GM18907 (cell line): ENCODE data around the gene CLN5.
"Not testable (repeated sequence)": the region's sequence is repeated elsewhere in the genome, so short reads cannot be mapped to it uniquely, and the experiment has no call there.

Experiments
- ATAC-seq: cut with Tn5 transposase; IDR thresholded peaks from one replicate; pipeline ENCODE4 v1.9.1; 2021; ENCODE audit warnings: mild to moderate bottlenecking, moderate library complexity; ENCODE audit not compliant: unreplicated experiment

The CLN5 gene

GRCh38 chr13:76975863-76976262 is 16.0 kb upstream of the CLN5 start:
- ATAC-seq, result no peak

- ATAC-seq, result no peak
Observed at GRCh38 chr13:76976490-76976889, 15.4 kb upstream of the CLN5 start.

DNA sequence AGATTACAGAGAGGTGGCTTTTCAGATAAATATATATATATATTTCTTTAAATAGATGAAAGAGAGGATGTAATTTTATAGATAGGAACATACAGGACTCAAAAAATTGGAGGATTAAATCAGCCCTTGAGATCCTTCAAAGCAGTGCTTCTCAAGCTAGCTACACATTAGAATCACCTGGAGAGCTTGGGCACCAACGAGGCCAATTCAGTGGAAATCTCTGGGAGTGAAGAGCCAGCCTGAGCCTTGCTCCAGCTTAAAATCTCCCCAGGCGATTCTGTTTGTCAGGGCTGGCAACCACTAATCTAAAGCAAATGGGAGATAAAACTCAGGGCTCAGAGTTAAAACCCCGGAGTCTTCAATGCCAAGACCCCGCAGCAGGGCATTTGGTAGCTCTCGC is 15.0 kb upstream of the CLN5 start:
- no peak for ATAC-seq

DNA sequence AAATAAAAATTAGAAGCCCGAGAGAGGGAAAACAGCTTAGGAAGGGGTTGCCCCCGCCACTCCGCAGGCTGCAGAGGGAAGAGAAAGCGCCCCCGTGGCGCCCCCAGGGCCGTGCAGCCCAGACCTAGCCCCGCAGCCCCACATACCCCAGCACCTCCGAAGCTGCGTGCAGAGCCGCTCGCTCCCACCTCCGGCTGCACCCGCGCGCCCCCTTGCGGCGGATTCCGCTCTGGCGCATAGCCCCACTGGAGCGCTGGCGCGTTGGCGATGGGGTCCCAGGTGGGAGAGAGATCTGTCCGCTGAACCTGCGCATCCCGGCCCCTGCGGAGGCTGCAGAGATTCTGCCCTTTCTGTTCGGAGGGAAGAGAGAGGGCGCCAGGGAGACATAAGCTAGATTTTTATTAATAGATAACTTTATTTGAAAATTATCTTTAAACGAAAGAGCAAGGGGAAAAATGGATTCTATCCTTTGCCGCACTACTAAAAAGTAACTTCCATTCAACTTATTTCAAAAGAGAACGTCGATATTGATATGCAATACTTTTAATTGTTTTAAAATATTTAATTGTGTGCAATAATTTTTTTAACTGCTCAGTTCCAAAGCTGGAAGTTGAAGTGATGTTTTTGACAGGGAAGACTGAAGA is 11.7 kb upstream of the CLN5 start:
- ATAC-seq, result peak; percentile 100

DNA sequence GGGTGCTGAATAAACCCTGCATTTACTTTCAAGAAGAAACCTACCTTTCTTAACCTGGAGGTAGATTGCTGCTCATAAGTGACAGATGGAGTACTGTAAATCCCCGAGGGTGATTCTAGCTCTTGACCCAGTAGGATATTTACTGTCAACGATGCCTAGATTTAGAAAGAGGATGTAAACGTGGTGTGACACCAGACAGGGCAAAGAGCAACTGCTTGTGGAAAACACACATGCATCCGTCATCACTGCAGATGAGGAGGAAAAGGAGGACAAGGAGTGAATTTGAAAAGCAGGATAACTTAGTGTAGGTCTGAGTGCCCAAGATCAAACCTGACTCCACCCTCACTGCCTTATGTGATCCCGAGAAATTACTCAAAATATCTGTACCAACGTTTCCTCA is 9.8 kb upstream of the CLN5 start:
- no peak for ATAC-seq

- ATAC-seq, result no peak
Observed at GRCh38 chr13:76983676-76984075, 8.2 kb upstream of the CLN5 start.

DNA sequence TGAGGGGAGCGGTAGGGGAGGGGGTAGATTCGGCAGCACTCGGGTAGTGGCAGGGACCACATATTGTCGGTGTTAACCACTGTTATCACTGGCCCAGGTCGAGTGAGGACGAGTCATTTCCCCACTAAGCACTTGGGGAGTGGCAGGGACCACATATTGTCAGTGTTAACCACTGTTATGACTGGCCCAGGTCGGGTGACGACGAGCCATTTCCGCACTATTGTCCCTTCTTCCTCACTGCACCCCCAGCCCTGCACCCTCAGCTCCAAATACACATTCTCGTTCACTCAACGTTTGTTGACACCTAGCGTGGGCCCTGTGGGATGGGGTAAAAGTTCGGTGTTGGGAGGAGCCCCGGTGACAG is 467 bp upstream of the CLN5 start:
- peak; percentile 76 for ATAC-seq

DNA sequence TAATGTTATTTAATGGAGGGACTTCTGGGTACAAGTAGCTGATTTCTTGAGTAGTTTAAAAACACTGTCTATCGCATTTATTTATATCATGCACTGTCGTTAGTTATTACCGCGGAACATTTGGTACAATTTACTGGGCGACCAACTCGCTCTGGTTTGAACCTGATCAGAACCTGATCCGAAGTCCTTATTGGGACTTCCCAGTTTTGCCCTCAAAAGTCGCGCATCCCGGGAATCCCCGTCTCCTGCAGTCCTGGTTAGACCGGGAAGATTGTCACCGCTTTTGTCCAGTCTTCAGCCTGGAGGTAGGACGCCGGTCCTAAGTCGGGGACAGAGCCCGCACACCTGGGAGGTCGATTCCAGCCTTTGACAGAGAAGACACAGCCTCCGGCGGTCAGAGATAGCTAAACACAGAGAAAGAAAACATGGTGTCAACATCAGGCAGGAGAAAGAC is 694 bp downstream of the CLN5 start:
- ATAC-seq, result peak; percentile 11

- no peak for ATAC-seq
Observed at GRCh38 chr13:76993021-76993420, 1.1 kb downstream of the CLN5 start.

- ATAC-seq, result no peak
Observed at GRCh38 chr13:76993473-76993872, 1.6 kb downstream of the CLN5 start.

DNA sequence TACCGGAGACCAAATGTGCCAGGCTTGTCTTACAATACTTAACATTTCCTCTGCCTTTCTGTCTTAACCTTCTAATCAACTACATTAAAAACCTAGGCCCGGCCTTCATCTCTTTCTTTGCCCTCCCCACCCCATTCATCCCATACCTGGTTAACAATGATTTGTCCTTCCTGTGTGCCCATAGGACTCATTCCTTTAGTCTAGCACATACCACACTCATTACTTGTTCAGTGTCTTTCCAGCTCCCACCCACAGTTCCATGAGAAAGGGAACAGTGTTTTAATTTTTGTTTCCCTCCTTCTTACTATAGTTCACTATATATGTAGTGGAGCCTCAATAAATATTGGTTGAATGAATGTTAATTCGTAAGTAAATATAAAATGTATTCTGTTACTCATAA is 2.4 kb downstream of the CLN5 start:
- ATAC-seq, result no peak

- no peak for ATAC-seq
Observed at GRCh38 chr13:77000475-77000874, 8.6 kb downstream of the CLN5 start.

DNA sequence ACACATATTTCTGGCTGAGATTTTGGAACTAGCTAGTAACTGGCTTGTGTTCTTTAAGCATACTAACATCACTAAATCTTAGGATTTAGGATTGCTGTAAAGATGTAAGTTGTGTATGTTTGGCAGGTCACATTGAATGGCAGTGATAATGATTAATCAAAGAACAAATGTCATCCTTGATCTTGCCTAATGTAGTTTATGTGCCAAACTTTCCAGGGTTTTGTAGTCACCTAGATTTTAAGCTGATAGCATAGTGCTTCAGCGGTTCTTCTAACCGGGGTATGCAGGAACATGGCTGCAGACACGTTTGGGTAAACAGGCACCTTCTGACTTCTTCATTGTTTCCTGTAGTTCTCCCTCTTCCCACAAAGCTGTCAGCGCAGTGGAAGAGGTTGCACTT is 9.7 kb downstream of the CLN5 start:
- ATAC-seq, result no peak

DNA sequence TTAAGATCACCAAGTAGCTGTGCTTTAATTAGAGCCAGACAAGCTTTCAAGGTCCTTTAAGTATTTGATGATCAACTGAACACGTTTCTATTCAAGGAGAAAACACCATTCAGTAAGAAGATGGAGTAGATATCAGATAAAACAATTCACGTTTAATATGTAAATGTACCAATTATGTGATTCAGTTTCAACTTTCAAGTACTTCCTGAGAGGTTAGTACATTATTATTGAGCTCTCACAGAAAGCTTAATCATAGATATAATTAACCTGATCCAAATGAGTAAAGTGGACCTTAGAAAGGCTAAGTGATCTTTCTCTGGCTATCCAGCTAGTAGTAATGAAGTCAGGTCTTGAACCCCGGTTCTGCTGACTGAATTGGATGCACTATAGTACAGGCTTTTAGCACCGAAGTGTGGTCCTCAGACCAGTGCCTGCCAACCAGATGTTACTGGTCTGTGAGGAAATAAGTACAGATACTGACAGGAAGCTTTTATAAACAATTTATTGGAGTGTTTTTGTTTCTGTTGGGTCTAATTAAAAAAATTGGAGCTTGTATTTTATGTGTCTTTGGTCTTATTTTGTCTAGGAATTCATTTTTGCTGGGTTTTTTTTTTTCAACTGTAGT is 10.2 kb downstream of the CLN5 start:
- ATAC-seq, result no peak

DNA sequence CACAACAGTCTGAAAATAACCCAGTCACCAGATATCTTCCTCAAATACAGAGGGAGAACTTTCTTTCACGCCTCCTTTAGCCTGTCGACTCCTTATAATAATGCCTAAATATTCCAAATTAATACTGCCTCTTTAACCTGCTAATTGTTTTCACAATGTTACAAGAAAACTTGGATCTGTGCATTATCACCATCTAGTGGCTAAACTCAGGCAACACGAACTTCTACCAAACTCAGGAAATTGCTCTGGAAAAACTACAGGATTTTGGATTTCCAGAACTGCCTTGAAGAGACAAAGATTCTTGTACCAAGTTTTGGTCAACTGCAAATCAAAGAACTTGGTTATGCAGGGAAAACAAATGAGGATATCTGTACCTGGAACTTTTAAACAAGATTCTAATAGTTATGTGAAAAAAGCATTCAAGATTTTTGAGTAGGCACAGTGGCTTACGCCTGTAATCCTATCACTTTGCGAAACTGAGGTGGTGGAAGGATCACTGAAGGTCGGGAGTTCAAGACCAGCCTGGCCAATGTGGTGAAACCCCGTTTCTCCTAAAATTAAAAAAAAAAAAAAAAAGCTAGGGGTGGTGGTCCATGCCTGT is 10.8 kb downstream of the CLN5 start:
- no peak for ATAC-seq

DNA sequence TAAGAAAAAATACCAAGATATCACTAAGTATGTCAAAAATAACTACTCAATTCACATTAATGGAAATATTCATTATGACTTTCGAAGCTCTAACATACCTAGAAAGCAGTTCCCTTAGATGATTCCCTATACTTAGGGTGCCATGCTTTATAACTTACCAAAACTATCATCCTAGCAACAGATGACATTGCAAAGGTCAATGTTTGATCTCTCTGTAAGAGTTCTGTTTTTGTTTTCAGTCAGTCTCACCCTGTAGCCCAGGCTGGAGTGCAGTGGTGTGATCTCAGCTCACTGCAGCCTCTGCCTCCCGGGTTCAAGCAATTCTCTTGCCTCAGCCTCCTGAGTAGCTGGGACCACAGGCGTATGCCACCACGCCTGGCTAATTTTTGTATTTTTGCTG is 16.5 kb downstream of the CLN5 start:
- not testable (repeated sequence) for ATAC-seq

GRCh38 chr13:77009011-77009410 is 17.1 kb downstream of the CLN5 start:
- ATAC-seq, result no peak

DNA sequence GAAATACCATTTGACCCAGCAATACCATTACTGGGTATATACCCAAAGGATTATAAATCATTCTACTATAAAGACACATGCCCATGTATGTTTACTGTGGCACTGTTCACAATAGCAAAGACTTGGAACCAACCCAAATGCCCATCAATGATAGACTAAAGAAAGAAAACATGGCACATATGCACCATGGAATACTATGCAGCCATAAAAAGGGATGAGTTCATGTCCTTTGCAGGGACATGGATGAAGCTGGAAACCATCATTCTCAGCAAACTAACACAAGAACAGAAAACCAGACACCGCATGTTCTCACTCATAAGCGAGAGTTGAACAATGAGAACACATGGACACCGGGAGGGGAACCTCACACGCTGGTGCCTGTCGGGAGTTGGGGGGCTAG is 17.8 kb downstream of the CLN5 start:
- not testable (repeated sequence) for ATAC-seq

- ATAC-seq, result no peak
Observed at GRCh38 chr13:77013853-77014542, 22.1 kb downstream of the CLN5 start.

DNA sequence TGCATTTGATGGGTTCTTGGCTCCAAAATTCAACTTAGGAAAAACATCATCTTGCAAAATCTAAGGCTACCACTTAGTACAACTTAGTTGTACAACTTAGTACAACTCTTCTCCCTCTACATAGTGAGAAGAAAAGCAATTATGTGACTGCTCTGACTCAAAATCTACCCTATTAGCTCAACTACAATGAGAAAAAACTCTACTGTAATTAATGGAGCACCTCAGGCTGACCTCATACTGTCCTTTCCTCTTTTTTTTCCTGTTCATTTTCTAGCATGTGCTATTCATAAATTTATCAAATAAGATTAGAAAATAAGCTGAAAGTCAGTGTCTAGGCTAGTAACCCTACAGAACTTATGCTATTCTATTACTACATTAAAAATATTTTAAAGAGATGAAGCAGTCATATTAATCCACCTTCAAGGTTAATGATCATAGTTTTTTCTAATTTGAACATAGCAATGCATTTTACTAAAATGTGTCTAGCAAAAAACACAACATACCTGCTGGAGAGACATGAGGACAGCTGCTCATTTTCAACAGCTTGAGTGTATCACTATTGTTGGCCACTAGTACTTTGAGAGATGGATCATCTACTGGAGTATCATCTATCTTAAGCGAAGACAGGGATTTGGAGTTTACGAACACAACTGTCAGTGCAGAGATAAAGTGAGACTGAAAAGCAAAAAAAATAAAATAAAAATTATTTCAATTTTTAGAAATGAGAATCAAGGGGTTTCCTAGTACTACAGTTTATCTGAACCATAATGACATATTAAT is 23.2 kb downstream of the CLN5 start:
- ATAC-seq, result no peak

DNA sequence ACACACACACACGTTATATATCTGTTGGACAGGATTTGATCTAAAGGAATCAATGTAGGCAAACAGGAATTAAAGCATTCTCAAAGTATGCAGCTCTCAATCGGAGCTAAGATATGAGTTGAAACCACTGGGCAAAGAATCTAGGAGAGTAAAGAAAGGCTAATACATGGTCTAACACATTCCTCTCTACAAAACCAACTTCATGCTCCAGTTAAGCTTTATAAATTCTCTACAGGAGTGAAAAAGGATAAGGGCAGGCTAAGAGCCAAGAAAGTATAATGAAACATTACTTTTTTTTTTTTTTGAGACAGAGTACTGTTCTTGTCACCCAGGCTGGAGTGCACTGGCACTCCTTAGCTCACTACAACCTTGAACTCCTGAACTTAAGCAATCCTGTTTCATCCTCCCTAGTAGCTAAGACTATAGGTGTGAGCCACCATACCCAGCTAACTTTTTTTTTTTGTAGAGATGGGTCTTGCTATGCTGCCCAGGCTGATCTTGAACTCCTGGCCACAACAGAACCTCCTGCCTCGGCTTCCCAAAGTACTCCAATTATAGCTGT is 24.5 kb downstream of the CLN5 start:
- no peak for ATAC-seq
